ENCODE results near the gene CCDC192. TPM values are rescaled to one million over a fixed set of nuclear protein-coding genes. Genes with fewer than 3 reads are reported as not detected.

CCDC192 gene
- total and polyA plus RNA-seq, 5 donors: 0.43 TPM; not detected in 4

GRCh38 chr5:127909066-127909465 lies 205.9 kb downstream of the CCDC192 start:
- no peaks in the 10 kb centered on the region for H3K9me3 ChIP-seq (ENCODE audit: control insufficient read depth, low read length)
- no peaks in the 10 kb centered on the region for H3K4me1 ChIP-seq (ENCODE audit: control insufficient read depth, insufficient read depth, low read length)
- 43% methylated on average over 3 of the region's 3 CpGs for WGBS
- DNase-seq (no peak), ATAC-seq (peak; percentile 40 to 76)
- H3K27me3 ChIP-seq (ENCODE audit: control insufficient read depth, insufficient read depth): no peaks in the 10 kb centered on the region
- H3K4me3 ChIP-seq (ENCODE audit: low read length): no peak overlapping the region
- no peak overlapping the region for H3K27ac ChIP-seq (ENCODE audit: low read length)
- intact Hi-C loops (cut with DNase I): no loop called here

- 51% methylated on average over 1 of the region's 1 CpG for WGBS
- DNase-seq: no peak
- Histone ChIP-seq H3K4me3 (ENCODE audit: low read length) (no peak overlapping the region), H3K9me3 (ENCODE audit: control insufficient read depth, low read length) (no peaks in the 10 kb centered on the region), H3K27me3 (ENCODE audit: control insufficient read depth, insufficient read depth) (no peaks in the 10 kb centered on the region), H3K4me1 (ENCODE audit: control insufficient read depth, insufficient read depth, low read length) (no peaks in the 10 kb centered on the region), H3K27ac (ENCODE audit: low read length) (no peak overlapping the region)
- intact Hi-C loops (cut with DNase I): no loop called here
- ATAC-seq: no peak
These were observed 206.6 kb downstream of the CCDC192 start for GRCh38 chr5:127909821-127910220.

- Histone ChIP-seq H3K9me3 (ENCODE audit: control insufficient read depth, low read length) (no peaks in the 10 kb centered on the region), H3K27me3 (ENCODE audit: control insufficient read depth, insufficient read depth) (no peaks in the 10 kb centered on the region), H3K27ac (ENCODE audit: low read length) (no peak overlapping the region), H3K4me3 (ENCODE audit: low read length) (no peak overlapping the region), H3K4me1 (ENCODE audit: control insufficient read depth, insufficient read depth, low read length) (no peaks in the 10 kb centered on the region)
- DNase-seq: no peak
- ATAC-seq: no peak
- 86% methylated on average over 2 of the region's 2 CpGs for WGBS
- intact Hi-C loops (cut with DNase I): no loop called here
These were observed 207.2 kb downstream of the CCDC192 start for GRCh38 chr5:127910307-127910956.

GRCh38 chr5:127911619-127912018 lies 208.4 kb downstream of the CCDC192 start:
- no peaks in the 10 kb centered on the region for H3K9me3 ChIP-seq (ENCODE audit: control insufficient read depth, low read length)
- no peak for DNase-seq
- no peak overlapping the region for H3K4me3 ChIP-seq (ENCODE audit: low read length)
- no peak overlapping the region for H3K27ac ChIP-seq (ENCODE audit: low read length)
- no peaks in the 10 kb centered on the region for H3K27me3 ChIP-seq (ENCODE audit: control insufficient read depth, insufficient read depth)
- intact Hi-C loops (cut with DNase I): no loop called here
- WGBS: 93% methylated on average over 2 of the region's 2 CpGs
- ATAC-seq: no peak
- no peaks in the 10 kb centered on the region for H3K4me1 ChIP-seq (ENCODE audit: control insufficient read depth, insufficient read depth, low read length)

GRCh38 chr5:127912411-127912810 lies 209.2 kb downstream of the CCDC192 start:
- Histone ChIP-seq H3K27me3 (ENCODE audit: control insufficient read depth, insufficient read depth) (no peaks in the 10 kb centered on the region), H3K9me3 (ENCODE audit: control insufficient read depth, low read length) (no peaks in the 10 kb centered on the region), H3K27ac (ENCODE audit: low read length) (no peak overlapping the region), H3K4me3 (ENCODE audit: low read length) (no peak overlapping the region), H3K4me1 (ENCODE audit: control insufficient read depth, insufficient read depth, low read length) (no peaks in the 10 kb centered on the region)
- ATAC-seq (no peak), DNase-seq (no peak)
- 82% methylated on average over 3 of the region's 3 CpGs for WGBS
- intact Hi-C loops (cut with DNase I): no loop called here

- 52% methylated on average over 3 of the region's 3 CpGs for WGBS
- intact Hi-C loops (cut with DNase I): no loop called here
- ATAC-seq: no peak
These were observed 213.8 kb downstream of the CCDC192 start for GRCh38 chr5:127916885-127917573.

GRCh38 chr5:127919006-127919796 lies 216.0 kb downstream of the CCDC192 start:
- H3K4me1 ChIP-seq (ENCODE audit: control insufficient read depth, insufficient read depth, low read length): no peaks in the 10 kb centered on the region
- no peak for ATAC-seq
- WGBS: 82% methylated on average over 5 of the region's 5 CpGs
- intact Hi-C loops (cut with DNase I): no loop called here
- H3K4me3 ChIP-seq (ENCODE audit: low read length): no peak overlapping the region
- no peak overlapping the region for H3K27ac ChIP-seq (ENCODE audit: low read length)
- no peaks in the 10 kb centered on the region for H3K9me3 ChIP-seq (ENCODE audit: control insufficient read depth, low read length)
- no peak for DNase-seq
- H3K27me3 ChIP-seq (ENCODE audit: control insufficient read depth, insufficient read depth): no peaks in the 10 kb centered on the region

More at GRCh38 chr5:127916885-127917573, 213.8 kb downstream of the CCDC192 start:
- H3K27me3 ChIP-seq (ENCODE audit: control insufficient read depth, insufficient read depth): no peaks in the 10 kb centered on the region
- no peak overlapping the region for H3K27ac ChIP-seq (ENCODE audit: low read length)
- no peak for DNase-seq
- no peak overlapping the region for H3K4me3 ChIP-seq (ENCODE audit: low read length)
- no peaks in the 10 kb centered on the region for H3K4me1 ChIP-seq (ENCODE audit: control insufficient read depth, insufficient read depth, low read length)
- no peaks in the 10 kb centered on the region for H3K9me3 ChIP-seq (ENCODE audit: control insufficient read depth, low read length)

GRCh38 chr5:127919818-127920217 lies 216.6 kb downstream of the CCDC192 start:
- no peaks in the 10 kb centered on the region for H3K27me3 ChIP-seq (ENCODE audit: control insufficient read depth, insufficient read depth)
- H3K4me3 ChIP-seq (ENCODE audit: low read length): no peak overlapping the region
- DNase-seq (no peak), ATAC-seq (no peak)
- intact Hi-C loops (cut with DNase I): no loop called here
- no peak overlapping the region for H3K27ac ChIP-seq (ENCODE audit: low read length)
- H3K9me3 ChIP-seq (ENCODE audit: control insufficient read depth, low read length): no peaks in the 10 kb centered on the region
- H3K4me1 ChIP-seq (ENCODE audit: control insufficient read depth, insufficient read depth, low read length): no peaks in the 10 kb centered on the region

GRCh38 chr5:127920936-127921335 lies 217.7 kb downstream of the CCDC192 start:
- DNase-seq (no peak), ATAC-seq (no peak)
- H3K27me3 ChIP-seq (ENCODE audit: control insufficient read depth, insufficient read depth): no peaks in the 10 kb centered on the region
- no peaks in the 10 kb centered on the region for H3K9me3 ChIP-seq (ENCODE audit: control insufficient read depth, low read length)
- no peaks in the 10 kb centered on the region for H3K4me1 ChIP-seq (ENCODE audit: control insufficient read depth, insufficient read depth, low read length)
- no peak overlapping the region for H3K4me3 ChIP-seq (ENCODE audit: low read length)
- H3K27ac ChIP-seq (ENCODE audit: low read length): no peak overlapping the region
- intact Hi-C loops (cut with DNase I): no loop called here

DNA sequence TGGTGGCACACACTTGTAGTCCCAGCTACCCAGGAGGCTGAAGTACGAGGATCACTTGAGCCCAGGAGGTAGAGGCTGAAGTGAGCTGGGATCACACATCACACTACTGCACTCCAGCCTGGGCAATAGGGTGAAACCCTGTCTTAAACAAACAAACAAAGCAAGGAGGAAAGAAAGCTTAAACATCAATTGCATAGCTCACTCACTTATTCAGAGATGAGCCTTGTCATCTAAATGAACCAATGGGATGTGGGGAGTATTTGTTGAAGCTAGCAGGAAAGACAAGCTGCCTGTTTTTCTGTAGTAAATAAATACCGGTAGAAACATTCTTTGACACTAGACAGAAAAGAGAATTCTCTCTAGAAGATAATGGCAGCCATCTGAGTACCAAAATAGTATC lies 219.4 kb downstream of the CCDC192 start:
- Histone ChIP-seq H3K27me3 (ENCODE audit: control insufficient read depth, insufficient read depth) (no peaks in the 10 kb centered on the region), H3K4me1 (ENCODE audit: control insufficient read depth, insufficient read depth, low read length) (no peaks in the 10 kb centered on the region), H3K9me3 (ENCODE audit: control insufficient read depth, low read length) (no peaks in the 10 kb centered on the region), H3K27ac (ENCODE audit: low read length) (no peak overlapping the region), H3K4me3 (ENCODE audit: low read length) (no peak overlapping the region)
- 71% methylated on average over 2 of the region's 2 CpGs for WGBS
- DNase-seq: no peak
- no peak for ATAC-seq
- intact Hi-C loops (cut with DNase I): no loop called here

DNA sequence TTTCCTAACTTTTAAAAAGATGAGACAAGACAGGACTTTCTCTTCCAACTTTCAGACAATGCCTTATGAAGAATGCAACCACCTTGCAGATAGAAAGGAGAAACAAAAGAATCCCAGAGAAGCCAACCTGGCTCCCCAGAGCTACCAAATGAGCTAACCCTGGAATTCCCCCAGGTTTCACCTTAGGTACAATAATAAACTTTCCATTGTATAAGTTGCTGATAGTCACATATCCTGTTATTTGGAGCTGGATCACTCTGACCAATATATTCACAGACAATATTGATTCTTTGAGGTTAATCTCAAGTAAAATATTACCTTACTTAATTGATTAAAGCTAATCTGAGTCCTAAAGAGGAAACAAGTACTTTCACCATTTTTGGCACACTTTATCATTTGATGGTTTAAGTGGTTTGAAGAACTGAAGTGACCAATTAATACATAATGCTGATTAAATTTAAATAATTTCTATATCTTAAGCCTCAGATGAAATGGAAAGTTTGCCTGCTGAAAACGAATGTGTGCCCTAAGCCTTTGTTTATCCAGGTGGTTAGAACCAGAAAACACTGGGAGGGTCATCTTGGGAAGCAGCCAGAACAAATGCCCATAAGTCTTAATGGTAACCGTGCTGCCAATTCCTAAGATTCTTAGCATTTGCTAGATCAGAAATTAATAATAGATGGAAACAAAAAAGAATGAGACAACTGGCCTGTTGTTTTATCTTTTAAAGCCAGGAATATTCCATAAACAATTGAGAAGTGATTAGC lies 220.8 kb downstream of the CCDC192 start:
- ATAC-seq (no peak), DNase-seq (no peak)
- no peaks in the 10 kb centered on the region for H3K27me3 ChIP-seq (ENCODE audit: control insufficient read depth, insufficient read depth)
- 62% methylated on average over 2 of the region's 2 CpGs for WGBS
- intact Hi-C loops (cut with DNase I): no loop called here
- no peak overlapping the region for H3K27ac ChIP-seq (ENCODE audit: low read length)
- no peak overlapping the region for H3K4me3 ChIP-seq (ENCODE audit: low read length)
- no peaks in the 10 kb centered on the region for H3K9me3 ChIP-seq (ENCODE audit: control insufficient read depth, low read length)
- H3K4me1 ChIP-seq (ENCODE audit: control insufficient read depth, insufficient read depth, low read length): no peaks in the 10 kb centered on the region
